ENCODE data around the gene SEMA3D.

The SEMA3D gene

GRCh38 chr7:85186521-85187241 lies at the start of gene SEMA3D:
SEMA3D (minus strand) TSS chr7:85187056; CDS start chr7:85121891, 65,165 bp downstream.
- DNase-seq (ENCODE audit: low read depth in 2 of 2), result no peak

GRCh38 chr7:85234730-85235129 lies 47.9 kb upstream of the SEMA3D start:
- DNase-seq (ENCODE audit: low read depth in 2 of 2), result no peak

GRCh38 chr7:85232068-85232467 lies 45.2 kb upstream of the SEMA3D start:
- DNase-seq (ENCODE audit: low read depth in 2 of 2), result no peak

GRCh38 chr7:85230623-85231022 lies 43.8 kb upstream of the SEMA3D start:
- DNase-seq (ENCODE audit: low read depth in 2 of 2), result no peak

- no peak for DNase-seq (ENCODE audit: low read depth in 2 of 2)
These were observed 42.7 kb upstream of the SEMA3D start for GRCh38 chr7:85229544-85229943.

GRCh38 chr7:85226361-85227085 lies 39.7 kb upstream of the SEMA3D start:
- DNase-seq (ENCODE audit: low read depth in 2 of 2), result no peak

GRCh38 chr7:85224171-85224570 lies 37.3 kb upstream of the SEMA3D start:
- DNase-seq (ENCODE audit: low read depth in 2 of 2), result no peak

GRCh38 chr7:85222522-85222921 lies 35.7 kb upstream of the SEMA3D start:
- DNase-seq (ENCODE audit: low read depth in 2 of 2), result no peak

GRCh38 chr7:85221796-85222195 lies 34.9 kb upstream of the SEMA3D start:
- DNase-seq (ENCODE audit: low read depth in 2 of 2), result no peak

- no peak for DNase-seq (ENCODE audit: low read depth in 2 of 2)
These were observed 33.8 kb upstream of the SEMA3D start for GRCh38 chr7:85220651-85221050.

GRCh38 chr7:85220023-85220422 lies 33.2 kb upstream of the SEMA3D start:
- no peak for DNase-seq (ENCODE audit: low read depth in 2 of 2)

GRCh38 chr7:85217085-85217484 lies 30.2 kb upstream of the SEMA3D start:
- no peak for DNase-seq (ENCODE audit: low read depth in 2 of 2)

- no peak for DNase-seq (ENCODE audit: low read depth in 2 of 2)
These were observed 28.2 kb upstream of the SEMA3D start for GRCh38 chr7:85215098-85215497.

- DNase-seq (ENCODE audit: low read depth in 2 of 2), result no peak
These were observed 26.6 kb upstream of the SEMA3D start for GRCh38 chr7:85213500-85213899.

GRCh38 chr7:85205754-85206153 lies 18.9 kb upstream of the SEMA3D start:
- no peak for DNase-seq (ENCODE audit: low read depth in 2 of 2)

- DNase-seq (ENCODE audit: low read depth in 2 of 2), result no peak
These were observed 17.6 kb upstream of the SEMA3D start for GRCh38 chr7:85204496-85204895.

- no peak for DNase-seq (ENCODE audit: low read depth in 2 of 2)
These were observed 17.2 kb upstream of the SEMA3D start for GRCh38 chr7:85204061-85204460.

GRCh38 chr7:85201209-85201608 lies 14.4 kb upstream of the SEMA3D start:
- DNase-seq (ENCODE audit: low read depth in 2 of 2), result no peak

- no peak for DNase-seq (ENCODE audit: low read depth in 2 of 2)
These were observed 9.8 kb upstream of the SEMA3D start for GRCh38 chr7:85196696-85197095.

GRCh38 chr7:85191383-85191782 lies 4.5 kb upstream of the SEMA3D start:
- no peak for DNase-seq (ENCODE audit: low read depth in 2 of 2)

- DNase-seq (ENCODE audit: low read depth in 2 of 2), result no peak
These were observed 754 bp downstream of the SEMA3D start for GRCh38 chr7:85186083-85186520.

GRCh38 chr7:85185424-85186082 lies 1.3 kb downstream of the SEMA3D start:
- no peak for DNase-seq (ENCODE audit: low read depth in 2 of 2)

Measured in activated CD8-positive, alpha-beta memory T cell treated with anti-CD3 and anti-CD28 coated beads for 4 hours (primary cell).